IPS-NIHi11 (cell line): ENCODE data around the gene CERS1.
A peak's percentile ranks its signal among the peaks of the same experiment; 100 is the strongest.
"Not testable (repeated sequence)": the region's sequence is repeated elsewhere in the genome, so short reads cannot be mapped to it uniquely, and the experiment has no call there.

ENCODE experiments used
- DNase-seq: peaks from one replicate; pipeline ENCODE4 v3.0.0; 2012; ENCODE audit warnings: mixed read lengths, low spot score

The CERS1 gene

DNA sequence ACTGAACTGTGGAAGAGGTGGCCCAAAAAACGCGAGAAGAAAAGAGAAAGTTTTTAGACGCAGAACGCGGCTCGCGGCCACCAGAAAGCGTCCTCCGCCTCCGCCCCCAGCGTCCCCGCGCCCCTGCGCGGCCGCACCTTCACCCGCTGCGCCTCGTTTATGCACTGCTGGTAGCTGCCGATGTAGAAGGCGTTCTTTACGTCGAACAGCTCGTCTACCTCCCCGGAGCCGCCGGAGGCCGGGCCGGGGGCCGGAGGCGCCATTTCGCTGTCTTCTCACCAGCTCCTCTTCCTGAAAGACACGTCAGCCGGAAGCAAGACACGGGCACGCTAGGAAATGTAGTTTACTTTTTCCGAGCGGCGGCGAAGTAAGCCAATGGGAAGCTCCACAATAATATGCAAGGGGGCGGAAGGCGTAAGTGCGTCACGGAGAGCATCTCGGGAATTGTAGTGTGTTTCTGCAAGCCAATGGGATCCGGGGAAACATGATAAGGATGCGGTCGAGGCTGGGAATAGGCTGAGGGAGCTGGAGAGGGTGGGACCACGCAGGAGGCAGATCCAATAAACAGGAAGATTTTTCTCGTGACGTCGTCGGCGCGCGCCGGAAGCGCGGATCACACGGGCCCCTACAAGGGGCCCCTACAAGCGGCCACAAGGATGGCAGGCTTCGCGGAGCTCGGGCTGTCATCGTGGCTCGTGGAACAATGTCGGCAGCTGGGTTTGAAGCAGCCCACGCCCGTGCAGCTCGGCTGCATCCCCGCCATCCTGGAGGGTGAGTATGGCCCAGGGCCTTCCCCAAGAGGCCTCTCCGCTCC, 23.3 kb upstream of the CERS1 start, which contains the start of the genes COPE and DDX49:
Gene COPE, minus strand, starts transcription at position 302 of the 814 bp plus-strand sequence. Its CDS starts 39 bp downstream, at position 263.
Gene DDX49, plus strand, starts transcription at position 630 of the 814 bp plus-strand sequence. Its CDS starts 27 bp downstream, at position 657.
- DNase-seq, result peak; percentile 98

DNA sequence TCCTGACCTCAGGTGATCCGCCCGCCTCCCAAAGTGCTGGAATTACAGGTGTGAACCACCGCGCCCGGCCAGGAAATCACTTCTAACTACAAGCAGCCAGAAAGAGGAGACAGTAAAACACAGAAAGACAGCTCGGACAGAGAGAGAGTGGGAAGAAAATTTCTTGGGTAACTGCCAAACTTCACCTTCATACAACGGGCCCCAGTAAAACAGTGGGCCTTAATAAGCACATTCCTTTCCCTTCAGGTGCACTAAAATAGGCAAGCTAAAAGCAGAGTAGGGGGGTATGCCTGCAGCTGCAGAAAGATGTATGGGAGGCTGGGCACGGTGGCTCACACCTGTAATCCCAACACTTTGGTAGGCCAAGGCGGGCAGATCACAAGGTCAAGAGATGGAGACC, 21.6 kb upstream of the CERS1 start:
- DNase-seq, result not testable (repeated sequence)

- DNase-seq, result peak; percentile 79
Measured at GRCh38 chr19:18915639-18916038, 19.7 kb upstream of the CERS1 start.

- DNase-seq, result no peak
Measured at GRCh38 chr19:18913466-18913865, 17.5 kb upstream of the CERS1 start.

GRCh38 chr19:18912933-18913332, 17.0 kb upstream of the CERS1 start:
- DNase-seq, result no peak

GRCh38 chr19:18910801-18911436, 15.0 kb upstream of the CERS1 start:
- DNase-seq, result no peak

DNA sequence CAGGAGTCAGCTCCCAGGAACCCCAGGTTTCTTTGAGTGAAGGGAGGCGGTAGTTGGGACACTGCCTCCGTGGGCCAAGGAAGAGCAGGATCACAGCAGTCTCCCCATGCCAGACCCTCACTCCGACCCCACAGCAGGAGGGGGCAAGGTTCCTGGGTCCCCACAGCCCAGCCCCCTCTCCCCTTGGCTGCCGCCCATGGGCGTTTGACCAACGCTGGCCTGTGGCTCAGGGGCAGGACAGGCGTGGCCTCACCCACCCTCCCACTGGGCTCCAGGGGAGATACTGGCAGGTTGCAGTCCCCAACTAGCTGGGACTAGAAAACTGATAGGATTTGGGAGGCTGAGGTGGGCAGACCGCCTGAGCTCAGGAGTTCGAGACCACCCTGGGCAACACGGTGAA, 14.1 kb upstream of the CERS1 start:
- no peak for DNase-seq

GRCh38 chr19:18908917-18909619, 13.1 kb upstream of the CERS1 start:
- no peak for DNase-seq

GRCh38 chr19:18906605-18907519, 10.9 kb upstream of the CERS1 start:
- DNase-seq, result no peak

DNA sequence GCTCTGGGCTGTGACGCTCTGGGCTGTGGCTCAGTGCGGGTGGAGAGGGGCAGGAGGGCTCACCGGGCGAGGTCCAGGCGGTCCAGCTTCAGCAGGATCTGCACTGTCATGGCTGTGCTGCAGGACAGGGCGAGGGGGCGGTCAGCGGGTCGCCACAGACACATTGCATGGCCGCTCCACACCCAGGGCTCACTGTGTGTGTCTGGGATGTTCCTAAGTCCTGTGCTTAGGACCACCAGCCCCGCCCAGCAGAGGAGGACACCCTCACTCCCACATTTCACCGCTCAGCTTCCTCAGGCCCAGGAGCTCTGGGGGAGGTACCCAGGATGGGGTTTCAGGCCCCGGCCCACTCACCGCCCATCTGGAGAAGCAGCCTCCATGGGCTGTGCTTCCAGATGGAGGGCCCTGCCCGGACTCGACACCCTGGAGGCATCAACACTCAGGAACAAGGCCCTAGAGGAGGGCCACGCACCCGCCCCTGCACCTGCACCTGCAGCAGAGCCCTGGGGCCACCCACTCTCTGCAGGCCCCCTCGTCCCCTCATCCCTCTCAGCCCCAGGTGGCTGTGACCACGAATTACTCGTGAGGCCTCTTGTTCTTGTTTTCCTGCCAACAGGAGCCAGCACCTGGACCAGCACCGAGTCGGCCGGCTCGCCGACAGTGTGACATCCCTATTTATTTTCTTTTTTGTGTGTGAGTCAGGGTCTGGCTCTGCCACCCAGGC, 9.7 kb upstream of the CERS1 start:
- no peak for DNase-seq

DNA sequence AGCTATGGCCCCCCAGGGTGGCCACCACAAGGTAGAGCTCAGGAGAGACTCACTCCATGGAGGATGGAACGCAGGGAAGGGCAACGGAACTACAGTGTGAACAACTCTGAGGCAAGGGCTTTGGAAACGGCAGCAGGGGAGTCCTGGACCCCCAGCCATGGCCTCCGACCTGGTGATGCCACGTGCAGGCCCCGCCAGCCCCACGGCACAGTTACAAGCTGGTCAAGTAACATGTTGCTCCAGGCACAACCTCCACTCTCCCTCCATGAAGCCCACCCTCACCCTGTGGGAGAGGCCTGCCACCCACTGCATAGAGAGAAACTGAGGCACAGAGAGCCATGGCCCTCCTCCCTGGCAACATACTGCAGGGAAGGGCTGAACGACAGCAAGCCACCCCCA, 9.1 kb upstream of the CERS1 start:
- no peak for DNase-seq

DNA sequence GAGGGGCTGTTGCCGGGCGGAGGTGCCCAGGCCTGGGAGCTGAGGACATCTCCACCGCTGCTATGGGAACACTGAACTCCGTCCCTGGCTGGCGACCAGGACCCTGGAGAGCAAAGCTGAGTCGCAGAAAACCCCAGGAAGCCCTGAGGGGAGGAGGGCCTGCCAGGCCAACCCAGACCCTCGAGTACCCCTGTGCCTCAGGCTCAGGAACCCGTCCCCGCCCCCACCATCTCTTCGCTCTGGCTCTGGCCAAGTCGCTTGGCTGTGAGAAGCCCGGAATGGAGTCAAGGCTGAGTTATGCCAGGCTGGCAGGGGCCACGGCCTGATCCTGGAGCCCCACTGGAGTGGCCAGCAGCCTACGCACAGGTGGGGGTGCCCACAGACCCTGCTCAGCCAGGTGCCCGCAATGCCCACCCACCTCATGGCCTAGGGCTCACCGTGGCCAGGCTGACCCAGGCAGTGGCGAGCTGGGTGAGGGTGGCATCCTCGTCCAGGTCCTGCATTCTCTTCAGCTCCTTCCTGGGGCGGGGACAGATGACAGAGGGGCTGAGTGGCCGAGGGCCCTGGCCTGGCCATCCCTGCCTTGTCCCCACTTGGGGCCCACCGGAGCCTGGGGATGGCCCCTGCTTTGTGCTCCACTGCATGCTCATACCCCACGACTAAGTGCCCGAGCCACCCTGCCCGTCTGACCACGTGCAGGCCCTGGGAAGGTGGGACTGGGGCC, 8.5 kb upstream of the CERS1 start:
- DNase-seq, result no peak

- no peak for DNase-seq
Measured at GRCh38 chr19:18903156-18904037, 7.4 kb upstream of the CERS1 start.

GRCh38 chr19:18902519-18902918, 6.6 kb upstream of the CERS1 start:
- DNase-seq, result not testable (repeated sequence)

GRCh38 chr19:18901491-18901890, 5.5 kb upstream of the CERS1 start:
- no peak for DNase-seq

- no peak for DNase-seq
Measured at GRCh38 chr19:18900700-18901481, 4.9 kb upstream of the CERS1 start.

DNA sequence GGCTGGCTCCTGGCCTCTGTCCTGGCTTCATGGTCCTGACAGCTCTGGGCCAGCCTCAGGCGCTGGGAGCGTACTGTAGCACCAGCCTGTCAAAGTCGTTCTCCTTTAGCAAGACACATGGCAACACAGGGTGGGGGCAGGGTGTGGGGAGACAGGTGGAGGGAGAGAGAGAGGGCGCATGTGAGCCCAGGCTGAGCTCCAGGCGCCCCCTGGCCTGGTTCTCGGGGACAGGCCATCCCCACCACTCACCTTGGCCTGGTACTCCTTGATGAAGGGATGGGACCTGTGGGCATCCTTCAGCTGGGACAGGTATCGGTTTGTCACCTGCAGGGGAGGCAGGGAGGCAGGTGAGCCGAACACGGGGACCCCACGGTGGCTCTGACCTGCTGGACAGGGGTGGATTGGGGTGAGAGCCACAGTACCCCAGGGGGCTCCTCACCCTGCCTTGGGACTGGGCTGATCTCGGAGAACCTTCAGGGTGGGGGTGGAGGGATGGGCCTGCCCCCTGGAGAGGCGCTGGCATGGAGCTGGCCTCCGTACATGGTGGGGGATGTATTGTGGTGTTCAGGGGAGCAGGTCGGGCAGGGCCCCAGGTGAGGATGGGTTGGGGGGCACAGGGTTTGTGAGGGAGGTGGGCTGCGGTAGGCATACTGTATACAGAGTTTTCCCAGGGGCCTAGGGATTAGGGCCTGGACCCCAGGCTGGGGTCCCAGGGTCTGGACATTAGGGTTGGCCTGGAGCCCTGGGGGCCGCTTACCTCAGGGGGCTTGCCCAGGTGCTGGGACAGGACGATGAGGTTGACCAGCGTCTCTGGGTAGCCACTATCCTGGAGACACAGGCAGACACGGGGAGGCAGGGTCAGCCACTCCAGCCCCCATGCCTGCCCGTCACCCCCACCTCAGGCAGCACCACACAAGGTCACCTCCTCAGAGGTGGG, 3.9 kb upstream of the CERS1 start:
- DNase-seq, result no peak
